Cerebellar nuclear complex (tissue), 1 donor: Measurements from ENCODE around the gene PGA4.
"Not testable (repeated sequence)": the region's sequence is repeated elsewhere in the genome, so short reads cannot be mapped to it uniquely, and the experiment has no call there.

Experiments used
- DNase-seq, 2 experiments: peaks; one replicate each; lab custom pipeline; 2025; lab: John Stamatoyannopoulos, UW

The PGA4 gene

GRCh38 chr11:61250796-61251765, 28.9 kb downstream of the PGA4 start:
- not testable (repeated sequence) for DNase-seq

DNA sequence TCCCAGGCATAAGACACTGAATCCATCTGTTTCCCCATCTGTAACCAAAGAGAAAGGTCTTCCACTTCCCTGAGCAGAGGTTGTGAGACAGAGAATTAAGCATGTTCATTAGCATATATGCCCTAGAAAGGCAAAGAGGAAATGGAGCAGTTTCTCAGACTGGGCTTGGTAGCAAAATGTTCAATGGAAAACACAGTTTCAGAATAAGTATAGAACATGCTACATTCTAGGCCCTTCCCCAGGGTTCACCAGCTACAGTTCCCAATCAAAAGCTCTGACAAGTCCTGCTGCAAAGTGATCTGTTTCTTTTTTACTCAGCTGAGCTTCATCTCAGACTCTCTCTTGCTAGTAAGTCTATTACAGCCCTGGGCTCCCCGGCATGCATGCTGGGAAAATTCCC, 30.2 kb downstream of the PGA4 start:
- not testable (repeated sequence) for DNase-seq

DNA sequence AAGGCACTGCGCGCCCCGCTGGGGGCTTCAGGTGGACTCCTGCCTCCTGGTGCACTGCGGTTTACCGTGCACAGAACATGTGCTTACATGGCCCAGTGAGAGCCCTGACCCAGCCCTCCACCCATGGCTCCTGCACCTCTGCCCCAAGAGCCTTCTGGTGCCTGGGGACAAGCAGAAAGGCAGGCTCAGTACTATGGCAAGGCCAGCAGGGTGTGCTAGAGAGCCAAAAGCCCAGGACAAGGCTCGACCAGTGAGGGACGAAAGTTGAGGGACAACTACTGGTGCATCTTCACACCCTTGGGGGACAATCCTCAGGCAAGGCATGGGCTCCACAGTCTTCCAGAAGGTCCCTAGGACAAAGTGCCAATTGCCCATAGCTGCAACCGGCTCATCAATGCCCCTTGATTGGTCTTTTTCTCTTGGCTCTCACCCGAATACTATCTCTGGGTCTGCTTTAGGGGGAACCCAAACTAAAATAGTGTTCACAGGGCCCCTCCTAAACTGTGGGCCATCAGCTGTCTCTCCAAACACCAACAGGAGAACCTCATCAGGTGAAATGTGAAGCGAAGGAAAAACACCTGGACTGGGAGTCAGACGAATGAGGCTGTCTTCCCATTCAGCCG, 32.4 kb downstream of the PGA4 start:
- no peak for DNase-seq

GRCh38 chr11:61256710-61257482, 34.7 kb downstream of the PGA4 start:
- no peak for DNase-seq

DNA sequence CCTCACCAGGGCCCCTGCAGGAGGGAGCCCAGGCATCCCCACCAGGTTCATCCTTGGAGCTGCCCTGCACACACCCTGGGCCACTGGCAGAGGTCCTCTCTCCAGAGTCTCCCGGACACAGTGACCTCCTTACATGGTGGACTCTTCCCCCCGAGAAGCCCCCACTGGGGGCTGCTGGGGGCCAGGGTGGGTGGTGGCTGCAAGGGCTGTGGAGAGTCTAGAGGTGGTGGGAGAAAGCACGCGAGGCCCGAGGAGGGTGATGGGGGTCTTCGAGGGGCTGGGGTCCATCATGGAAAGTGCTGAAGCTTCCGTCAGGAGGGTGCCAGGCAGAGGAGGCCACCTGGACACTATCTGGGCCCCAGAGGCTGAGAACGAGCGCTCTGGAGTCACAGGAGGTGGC, 36.4 kb downstream of the PGA4 start:
- no peak for DNase-seq

DNA sequence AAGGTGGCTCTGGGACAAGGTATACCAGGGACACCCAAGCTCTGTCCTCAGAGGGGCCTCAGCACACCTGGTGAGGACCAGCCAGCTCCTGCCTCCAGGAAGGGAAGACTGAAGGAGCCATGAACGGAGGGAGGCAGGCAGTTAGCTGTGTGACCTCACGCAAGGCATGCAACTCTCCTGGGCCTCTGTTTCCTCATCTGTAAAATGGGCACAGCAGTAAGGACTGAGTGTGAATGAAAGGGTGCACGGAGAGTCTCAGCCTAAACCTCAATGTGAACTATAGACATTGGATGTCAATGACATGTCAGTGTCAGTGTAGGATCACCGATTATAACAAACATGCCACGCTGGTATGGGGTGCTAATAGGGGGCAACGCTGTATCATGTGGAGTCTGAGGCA, 37.2 kb downstream of the PGA4 start:
- no peak for DNase-seq

- no peak for DNase-seq
Measured at GRCh38 chr11:61264371-61264770, 42.2 kb downstream of the PGA4 start.

DNA sequence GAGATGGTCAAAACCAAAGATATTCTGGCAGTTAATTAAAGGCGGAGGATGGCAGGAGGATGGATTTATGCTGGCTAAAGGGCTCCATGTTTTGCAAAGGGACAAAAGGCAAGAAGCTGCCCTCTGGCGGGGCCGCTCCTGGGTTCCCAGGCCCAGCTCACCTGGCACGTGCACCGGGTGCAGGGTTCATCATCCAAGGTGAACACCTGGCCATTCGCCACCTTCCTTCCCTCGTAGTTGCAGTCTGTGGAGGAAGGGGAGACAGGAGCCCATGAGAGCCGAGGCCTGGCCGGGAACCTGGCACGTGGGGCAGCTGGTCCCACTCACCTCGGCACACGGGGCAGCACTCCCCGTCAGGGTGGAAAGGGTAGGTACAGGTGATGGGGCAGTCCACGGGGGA, 42.6 kb downstream of the PGA4 start:
- no peak for DNase-seq

- no peak for DNase-seq
Measured at GRCh38 chr11:61265357-61265756, 43.2 kb downstream of the PGA4 start.

GRCh38 chr11:61266602-61267001, 44.5 kb downstream of the PGA4 start:
- no peak for DNase-seq

DNA sequence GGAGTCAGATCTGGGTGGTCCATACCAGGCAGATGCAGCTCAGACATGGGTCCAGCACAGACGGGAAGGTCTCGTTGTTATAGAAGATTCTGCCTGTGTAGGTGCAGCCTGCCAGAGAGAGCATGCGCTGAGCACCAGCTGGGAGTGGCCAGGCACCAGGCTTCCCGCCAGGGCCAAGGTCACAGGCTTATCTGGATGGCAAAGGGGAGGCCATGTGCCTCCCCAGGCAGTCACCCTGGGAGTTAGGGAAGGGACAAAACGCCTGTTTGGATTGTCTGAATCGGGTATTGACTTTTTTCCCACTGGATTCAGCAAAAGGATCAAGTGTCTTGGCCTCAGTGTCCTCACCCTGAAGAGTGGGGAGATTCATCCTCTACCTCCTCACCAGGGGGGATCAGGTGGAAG, 45.3 kb downstream of the PGA4 start:
- no peak for DNase-seq

DNA sequence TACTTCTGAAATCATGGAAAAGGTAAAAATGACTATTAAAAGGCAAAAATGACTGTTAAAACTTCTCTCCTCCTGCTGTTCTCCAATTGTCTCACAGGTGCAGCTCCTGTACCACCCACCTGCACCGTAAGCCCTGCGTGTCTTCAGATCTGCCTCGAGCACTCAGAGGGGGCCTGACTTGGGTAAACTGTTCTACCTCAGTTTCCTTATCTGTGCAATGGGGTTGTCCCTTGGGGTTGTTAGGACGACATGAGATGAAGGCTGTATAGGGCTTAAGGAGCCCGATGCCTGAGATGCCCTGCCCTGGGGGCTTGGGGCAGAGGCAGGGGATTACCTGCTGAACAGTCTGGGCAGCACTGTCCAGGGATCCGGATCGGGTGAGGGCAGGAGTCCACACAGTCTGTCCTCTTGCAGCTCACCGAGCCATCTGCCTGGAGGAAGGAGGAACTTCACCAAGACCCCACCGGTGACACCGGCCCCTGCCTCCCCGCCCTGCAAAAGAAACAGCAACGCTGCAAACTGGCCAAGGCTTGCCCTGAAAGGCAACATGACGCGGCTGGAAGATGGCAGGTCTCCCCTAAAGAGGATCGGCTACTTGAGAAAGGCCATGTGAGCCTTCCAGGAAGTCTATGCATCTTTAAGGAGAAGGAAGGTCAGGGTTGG, 46.6 kb downstream of the PGA4 start:
- no peak for DNase-seq

DNA sequence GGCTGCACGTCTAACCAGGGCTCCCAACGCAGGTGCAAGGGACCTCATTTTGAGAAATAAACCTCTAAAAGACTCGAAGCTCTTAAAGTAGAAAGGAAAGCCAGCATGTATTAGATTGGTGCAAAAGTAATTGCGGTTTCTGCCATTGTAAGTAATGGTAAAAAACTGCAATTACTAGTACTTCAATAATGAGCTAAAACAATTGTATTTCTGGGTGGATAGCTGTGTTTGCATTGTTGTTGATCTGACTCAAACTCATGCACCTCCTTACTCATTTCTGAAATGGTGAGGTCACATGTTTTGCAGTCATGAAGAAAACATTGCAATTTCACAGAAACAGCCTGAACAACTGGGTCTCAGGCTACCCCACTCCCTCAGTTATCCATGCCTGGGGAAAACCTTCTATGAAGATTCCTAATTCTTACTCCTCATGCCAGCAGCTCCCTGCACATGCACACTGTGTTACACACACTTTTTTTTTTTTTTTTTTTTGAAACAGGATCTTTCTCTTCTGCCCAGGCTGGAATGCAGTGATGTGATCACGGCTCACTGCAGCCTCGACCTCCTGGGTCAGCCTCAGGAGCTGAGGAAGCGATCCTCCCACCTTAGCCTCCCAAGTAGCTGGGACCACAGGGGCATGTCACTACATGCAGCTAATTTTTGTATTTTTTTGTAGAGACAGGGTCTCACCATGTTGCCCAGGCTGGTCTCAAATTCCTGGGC, 48.4 kb downstream of the PGA4 start:
- DNase-seq = no peak

- no peak for DNase-seq
Measured at GRCh38 chr11:61272731-61273130, 50.6 kb downstream of the PGA4 start.

DNA sequence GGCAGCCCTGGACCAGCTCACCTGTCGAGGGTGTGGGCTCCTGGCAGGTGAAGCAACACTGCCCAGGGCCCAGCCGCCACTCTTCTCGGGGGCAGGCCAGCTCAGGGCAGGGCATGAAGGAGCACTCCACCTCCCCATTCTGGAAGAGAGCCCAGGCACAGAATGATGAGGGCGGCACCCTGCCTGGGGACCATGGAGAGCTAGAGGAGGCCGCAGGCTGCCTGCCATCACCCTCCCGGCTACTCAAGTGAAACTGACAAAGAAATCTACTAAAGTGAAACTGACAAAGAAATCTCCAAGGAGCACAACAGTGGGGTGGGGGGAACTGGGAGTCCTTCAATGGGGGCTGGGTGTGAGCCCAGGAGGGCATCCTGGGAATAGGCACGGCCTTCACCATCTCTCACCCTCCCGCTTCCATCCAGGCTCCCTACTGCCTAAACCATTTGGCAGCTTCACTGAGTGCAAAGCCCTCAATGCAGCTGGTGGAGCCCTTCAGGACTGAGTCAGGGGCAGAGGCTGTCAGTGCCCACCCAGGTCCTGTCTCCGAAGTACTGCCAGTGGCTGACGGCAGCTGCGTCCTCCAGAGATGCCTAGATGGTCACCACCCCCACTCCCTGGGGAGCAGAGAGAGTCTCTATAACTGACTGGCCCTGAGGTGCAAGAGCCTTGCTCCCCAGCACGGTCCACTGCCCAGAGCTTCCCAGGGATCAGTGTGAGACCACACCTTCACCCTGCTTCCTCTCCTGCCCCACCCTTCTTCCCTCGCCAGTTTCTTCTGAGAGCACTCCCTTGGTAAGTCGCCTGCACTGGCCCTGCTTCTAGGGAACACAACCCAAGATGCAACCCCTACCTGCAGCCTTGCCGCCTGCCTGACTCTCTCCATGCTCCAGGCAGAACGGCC, 51.3 kb downstream of the PGA4 start:
- no peak for DNase-seq

DNA sequence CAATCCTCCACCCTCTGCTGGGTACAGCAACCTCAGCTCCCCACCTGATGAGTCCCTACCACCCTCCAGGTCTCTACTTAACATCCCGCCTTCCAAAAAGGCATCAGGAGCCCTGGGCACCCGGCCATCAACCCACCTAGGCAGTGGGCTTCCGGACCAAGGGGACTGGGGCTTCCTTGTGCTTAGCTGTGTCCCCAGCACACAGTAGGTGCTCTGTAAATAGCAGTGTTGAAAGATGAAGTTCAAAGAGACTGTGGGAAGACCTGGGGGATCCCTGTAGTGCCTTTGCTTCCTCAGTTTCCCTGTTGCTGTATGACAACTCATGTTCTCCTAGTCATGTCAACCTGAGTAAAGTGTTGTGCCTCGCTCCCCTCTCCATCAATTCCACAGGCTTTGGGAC, 51.9 kb downstream of the PGA4 start:
- no peak for DNase-seq

GRCh38 chr11:61275191-61275590, 53.0 kb downstream of the PGA4 start:
- no peak for DNase-seq

- DNase-seq = no peak
Measured at GRCh38 chr11:61277186-61278000, 55.2 kb downstream of the PGA4 start.

DNA sequence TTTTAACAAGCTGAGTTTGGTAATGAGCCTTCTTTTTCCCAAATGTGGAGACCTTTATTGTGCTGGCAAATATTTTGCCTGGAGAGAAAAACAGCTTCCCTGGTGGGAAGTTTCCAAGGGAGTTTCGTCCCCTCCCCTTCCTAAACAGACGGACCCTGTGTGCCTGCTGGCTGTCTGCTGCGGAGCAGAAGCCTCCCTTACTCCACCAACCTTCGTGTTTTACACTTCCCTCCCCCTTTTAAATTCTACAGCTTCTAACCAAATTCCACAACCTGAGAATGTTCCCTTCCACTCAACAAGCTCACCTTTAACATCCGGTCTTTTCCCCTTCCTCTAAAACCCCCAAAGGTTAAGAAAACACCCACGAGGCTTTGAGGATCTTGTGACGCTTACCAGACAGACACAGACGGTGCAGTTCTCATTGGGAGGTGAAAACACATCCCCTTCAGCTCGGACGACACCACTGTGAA, 55.9 kb downstream of the PGA4 start:
- no peak for DNase-seq
